Mesenchymal stem cell (in vitro differentiated cells and primary cell): Measurements from ENCODE around the gene MRPS27.

Source experiments
- DNase-seq: peaks from one replicate; pipeline ENCODE4 v3.0.0-alpha.2; 2013
- H2AFZ ChIP-seq: one replicate; pipeline ENCODE4 v1.6.1; 2013; ENCODE audit warnings: low read depth, mild to moderate bottlenecking, control low read depth, inconsistent platforms, low read length, moderate library complexity
- H2AK5ac ChIP-seq: 2 replicates; pipeline ENCODE4 v1.6.1; 2013; ENCODE audit warnings: low read length, moderate library complexity, mild to moderate bottlenecking, inconsistent platforms; ENCODE audit not compliant: severe bottlenecking
- H2BK120ac ChIP-seq: one replicate; pipeline ENCODE4 v1.6.1; 2013; ENCODE audit warnings: low read depth, mild to moderate bottlenecking, inconsistent platforms, low read length, moderate library complexity
- H2BK12ac ChIP-seq, 2 experiments: one replicate each; pipeline ENCODE4 v1.6.1; 2013; ENCODE audit warnings: inconsistent platforms in 2 of 2, low read length in 2 of 2, mild to moderate bottlenecking in 2 of 2, moderate library complexity in 2 of 2, control low read depth in 1 of 2
- H2BK15ac ChIP-seq: one replicate; pipeline ENCODE4 v1.6.1; 2013; ENCODE audit warnings: mild to moderate bottlenecking, low read depth, inconsistent platforms; ENCODE audit not compliant: poor library complexity, severe bottlenecking
- H2BK5ac ChIP-seq: 2 replicates; pipeline ENCODE4 v1.6.1; 2013; ENCODE audit warnings: low read depth, mild to moderate bottlenecking, low read length, control low read depth, inconsistent platforms; ENCODE audit not compliant: poor library complexity, severe bottlenecking
- H3K14ac ChIP-seq, 2 experiments: one replicate each; pipeline ENCODE4 v1.6.1; 2013; ENCODE audit warnings: inconsistent platforms in 2 of 2, low read length in 2 of 2, control low read depth in 1 of 2, mild to moderate bottlenecking in 1 of 2, moderate library complexity in 1 of 2
- H3K18ac ChIP-seq, 2 experiments: one replicate each; pipeline ENCODE4 v1.6.1; 2013; ENCODE audit warnings: inconsistent platforms in 2 of 2, low read length in 2 of 2, control low read depth in 1 of 2, low read depth in 1 of 2, mild to moderate bottlenecking in 1 of 2
- H3K23ac ChIP-seq, 2 experiments: one replicate each; pipeline ENCODE4 v1.6.1; 2013; ENCODE audit warnings: inconsistent platforms in 2 of 2, low read length in 2 of 2, mild to moderate bottlenecking in 2 of 2, moderate library complexity in 2 of 2, control low read depth in 1 of 2
- H3K27ac ChIP-seq: 2 replicates; pipeline ENCODE4 v1.5.1; 2013; ENCODE audit warnings: mild to moderate bottlenecking, moderate library complexity, low read length, control low read depth, inconsistent platforms; ENCODE audit not compliant: poor library complexity, severe bottlenecking
- H3K27me3 ChIP-seq, 2 experiments: 2 replicates each; pipeline versions ENCODE4 v1.6.1 to v1.7.0; 2013; ENCODE audit warnings: low read length in 2 of 2, mild to moderate bottlenecking in 2 of 2, moderate library complexity in 2 of 2, control low read depth in 1 of 2, inconsistent platforms in 1 of 2; ENCODE audit not compliant: control insufficient read depth in 1 of 2, insufficient read depth in 1 of 2
- H3K36me3 ChIP-seq, 2 experiments: 2 replicates each; pipeline versions ENCODE4 v1.6.1 to v1.7.0; 2013; ENCODE audit warnings: low read length in 2 of 2, control low read depth in 1 of 2, inconsistent platforms in 1 of 2, low read depth in 1 of 2, mild to moderate bottlenecking in 1 of 2; ENCODE audit not compliant: insufficient read depth in 2 of 2, control insufficient read depth in 1 of 2
- H3K4ac ChIP-seq, 2 experiments: one replicate each; pipeline ENCODE4 v1.6.1; 2013; ENCODE audit warnings: inconsistent platforms in 2 of 2, low read length in 2 of 2, mild to moderate bottlenecking in 2 of 2, moderate library complexity in 2 of 2, control low read depth in 1 of 2, low read depth in 1 of 2
- H3K4me1 ChIP-seq: 2 replicates; pipeline ENCODE4 v1.6.1; 2013; ENCODE audit warnings: low read depth, low read length, control low read depth; ENCODE audit not compliant: control insufficient read depth, insufficient read depth
- H3K4me2 ChIP-seq: 2 replicates; pipeline ENCODE4 v1.6.1; 2013; ENCODE audit warnings: low read length, mild to moderate bottlenecking, inconsistent platforms; ENCODE audit not compliant: poor library complexity, severe bottlenecking
- H3K4me3 ChIP-seq, 2 experiments: 2 replicates each; pipeline versions ENCODE4 v1.5.1 to v1.7.0; 2013; ENCODE audit warnings: low read length in 2 of 2, mild to moderate bottlenecking in 2 of 2, control low read depth in 1 of 2, low read depth in 1 of 2; ENCODE audit not compliant: insufficient read depth in 1 of 2
- H3K79me1 ChIP-seq: replicated peaks from 2 replicates; pipeline ENCODE4 v1.6.1; 2013; ENCODE audit warnings: mild to moderate bottlenecking, control low read depth, low read length, inconsistent platforms; ENCODE audit not compliant: poor library complexity, severe bottlenecking
- H3K9ac ChIP-seq: 2 replicates; pipeline ENCODE4 v1.7.0; 2013; ENCODE audit warnings: mild to moderate bottlenecking, low read length, moderate library complexity
- H3K9me3 ChIP-seq: 2 replicates; pipeline ENCODE4 v1.7.0; 2013; ENCODE audit warnings: mild to moderate bottlenecking, low read length; ENCODE audit not compliant: control insufficient read depth
- H4K8ac ChIP-seq: one replicate; pipeline ENCODE4 v1.6.1; 2013; ENCODE audit warnings: inconsistent platforms, mild to moderate bottlenecking, low read length, moderate library complexity
- H4K91ac ChIP-seq: one replicate; pipeline ENCODE4 v1.6.1; 2013; ENCODE audit warnings: mild to moderate bottlenecking, low read length, inconsistent platforms
- WGBS: methylation state at CpG from one replicate; pipeline ENCODE4 v1.1.7; 2013; ENCODE audit warnings: mixed read lengths; 5-methylcytosine and 5-hydroxymethylcytosine counted together

MRPS27 gene

DNA sequence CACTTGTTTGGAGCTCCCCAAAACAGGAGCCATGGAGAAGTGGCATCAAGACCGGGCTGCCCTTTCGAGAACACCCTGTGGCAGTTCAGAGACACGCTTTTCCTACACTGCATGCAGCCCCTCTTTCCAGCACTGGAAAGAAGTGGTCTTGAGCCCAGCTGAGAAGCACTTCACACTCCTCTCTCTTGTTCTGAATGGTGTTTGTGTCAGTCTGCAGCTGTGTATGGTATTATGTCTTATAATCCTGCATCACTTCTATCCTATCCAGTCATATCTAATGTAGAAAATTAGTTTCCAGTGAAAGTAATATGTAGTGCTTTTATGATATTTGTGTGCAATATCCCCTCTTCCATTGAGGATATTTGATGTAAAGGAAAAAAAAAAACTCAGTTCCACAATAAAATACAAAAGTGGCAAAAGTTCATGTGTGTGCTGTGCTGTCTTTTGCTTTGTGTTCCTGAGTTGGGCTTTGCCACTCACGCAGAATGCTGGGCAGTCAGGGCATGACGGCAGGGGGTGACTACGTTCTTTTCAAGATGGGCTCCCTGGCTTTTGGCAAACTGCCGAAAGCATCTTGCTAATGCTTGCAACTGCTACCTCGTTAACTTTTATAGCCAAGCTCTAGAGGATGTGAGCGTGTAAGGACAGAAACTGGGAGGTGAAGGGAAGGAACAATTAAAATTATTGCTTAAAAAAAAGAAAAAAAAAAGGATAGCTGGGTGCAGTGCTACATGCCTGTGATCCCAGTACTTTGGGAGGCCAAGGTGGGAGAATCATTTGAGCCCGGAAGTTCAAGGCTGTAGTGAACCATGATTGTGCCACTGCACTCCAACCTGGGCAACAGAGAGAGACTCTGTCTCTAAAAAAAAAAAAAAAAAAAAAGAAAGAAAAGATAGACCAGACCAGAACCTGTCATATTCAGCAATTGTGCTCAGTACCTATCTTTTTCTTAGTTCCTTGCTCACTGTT lies 110.6 kb downstream of the MRPS27 start:
- Histone ChIP-seq H2AK5ac (no peak overlapping the region), H3K9ac (no peak overlapping the region), H3K4ac (no peak overlapping the region), H3K4me3 (no peak overlapping the region), H3K18ac (no peak overlapping the region), H3K14ac (no peak overlapping the region), H2BK12ac (no peak overlapping the region), H2BK120ac (no peak overlapping the region), H3K4me1 (peaks cover 14% of the 10 kb centered on the region), H4K8ac (no peak overlapping the region), H3K36me3 (peaks cover 5 to 54% of the 10 kb centered on the region in 2 experiments), H3K27me3 (no peaks in the 10 kb centered on the region), H2AFZ (no peak overlapping the region), H3K4me2 (no peak overlapping the region), H3K79me1 (no peaks in the 10 kb centered on the region), H4K91ac (no peak overlapping the region), H3K9me3 (no peaks in the 10 kb centered on the region), H2BK5ac (no peak overlapping the region), H3K23ac (no peak overlapping the region), H3K27ac (peak overlapping the region; percentile 46), H2BK15ac (no peak overlapping the region)
- DNase-seq: no peak
- WGBS: 87% methylated on average over 10 of the region's 10 CpGs

DNA sequence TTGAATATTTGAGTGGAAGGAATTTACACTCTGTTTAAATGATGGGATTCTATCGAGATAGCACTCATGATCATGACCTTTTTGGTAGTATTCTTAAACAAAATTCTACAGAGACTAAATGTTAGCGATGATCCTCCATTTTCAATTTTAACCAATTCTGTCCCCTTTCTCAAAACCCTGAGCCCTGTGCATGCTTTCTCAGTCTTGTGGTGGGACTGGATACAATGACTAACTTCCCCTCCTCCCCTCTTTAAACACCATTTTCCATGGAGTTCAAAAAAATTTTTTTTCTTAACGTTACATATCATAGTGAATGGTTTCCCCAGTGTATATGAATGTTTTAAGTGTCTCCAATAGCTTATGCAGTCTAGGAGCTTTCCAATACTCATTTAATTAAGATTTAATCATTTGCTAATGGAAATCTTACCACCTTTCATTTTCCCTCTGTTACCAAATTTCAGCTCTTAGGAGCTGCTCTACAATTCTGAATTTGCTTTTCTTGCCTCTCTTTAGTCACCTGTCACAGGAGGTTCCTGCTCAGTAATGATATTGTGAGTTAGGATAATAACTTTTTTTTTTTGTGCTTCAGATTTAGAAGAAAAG lies 111.6 kb downstream of the MRPS27 start:
- Histone ChIP-seq H2BK120ac (no peak overlapping the region), H3K79me1 (peaks cover 4% of the 10 kb centered on the region), H3K14ac (no peak overlapping the region), H2AFZ (no peak overlapping the region), H3K9ac (no peak overlapping the region), H3K18ac (no peak overlapping the region), H3K27me3 (no peaks in the 10 kb centered on the region), H3K4ac (no peak overlapping the region), H2AK5ac (no peak overlapping the region), H3K4me3 (no peak overlapping the region), H3K27ac (no peak overlapping the region), H4K8ac (no peak overlapping the region), H2BK15ac (no peak overlapping the region), H2BK5ac (no peak overlapping the region), H3K23ac (no peak overlapping the region), H3K9me3 (no peaks in the 10 kb centered on the region), H3K36me3 (peaks cover 8 to 61% of the 10 kb centered on the region in 2 experiments), H3K4me2 (no peak overlapping the region), H3K4me1 (peaks cover 12% of the 10 kb centered on the region), H2BK12ac (no peak overlapping the region), H4K91ac (no peak overlapping the region)
- DNase-seq: no peak
- WGBS: 98% methylated on average over 2 of the region's 3 CpGs

DNA sequence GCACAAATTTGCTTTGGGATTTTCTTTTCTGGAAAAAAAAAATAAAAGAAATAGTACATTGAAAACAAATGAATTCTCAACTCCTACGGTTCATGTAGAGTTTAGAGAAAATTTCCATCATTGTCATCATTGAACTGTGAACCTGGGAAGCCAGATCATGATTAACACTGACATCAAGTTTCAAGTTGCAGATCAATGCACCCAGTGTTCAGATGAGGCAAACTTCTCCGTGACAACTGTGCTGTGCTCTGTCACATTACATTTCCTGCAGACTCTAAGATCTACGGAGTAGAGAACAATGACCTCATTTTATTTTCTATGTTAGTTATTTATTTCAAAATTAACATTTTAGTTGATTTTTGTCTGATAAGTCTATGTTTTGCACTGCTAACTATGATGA lies 113.0 kb downstream of the MRPS27 start:
- Histone ChIP-seq H2BK5ac (no peak overlapping the region), H3K4ac (no peak overlapping the region), H2BK15ac (no peak overlapping the region), H3K27me3 (no peaks in the 10 kb centered on the region), H3K4me1 (peaks cover 12% of the 10 kb centered on the region), H3K14ac (no peak overlapping the region), H2AFZ (no peak overlapping the region), H2BK120ac (no peak overlapping the region), H3K18ac (no peak overlapping the region), H3K79me1 (peaks cover 7% of the 10 kb centered on the region), H3K36me3 (peaks cover 11 to 75% of the 10 kb centered on the region in 2 experiments), H2AK5ac (no peak overlapping the region), H3K9ac (no peak overlapping the region), H2BK12ac (no peak overlapping the region), H3K9me3 (no peaks in the 10 kb centered on the region), H3K4me2 (no peak overlapping the region), H3K23ac (no peak overlapping the region), H4K8ac (no peak overlapping the region), H3K4me3 (no peak overlapping the region), H4K91ac (no peak overlapping the region), H3K27ac (no peak overlapping the region)
- no peak for DNase-seq
- WGBS: 100% methylated on average over 2 of the region's 3 CpGs

DNA sequence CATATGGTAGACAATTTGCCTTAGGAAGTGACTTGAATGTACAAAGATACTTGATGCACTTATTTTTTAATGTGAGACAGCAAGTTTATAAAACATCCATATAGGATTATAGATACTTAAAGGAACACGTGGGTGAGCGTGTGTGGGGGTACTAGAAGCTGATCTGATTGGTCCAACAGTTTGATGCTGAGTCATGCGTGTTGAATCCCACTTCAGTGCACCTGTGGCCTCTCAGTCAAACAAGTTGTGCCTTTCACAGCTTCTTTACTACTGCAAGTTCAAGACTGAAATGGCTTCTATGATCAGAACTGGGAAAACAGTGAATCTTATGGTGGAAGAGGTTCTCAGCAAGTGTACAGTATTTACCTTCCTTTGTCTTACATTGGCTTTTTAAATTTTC lies 113.9 kb downstream of the MRPS27 start:
- Histone ChIP-seq H3K9me3 (no peaks in the 10 kb centered on the region), H3K4me3 (no peak overlapping the region), H3K4me1 (peaks cover 12% of the 10 kb centered on the region), H3K18ac (no peak overlapping the region), H3K36me3 (peaks cover 11 to 84% of the 10 kb centered on the region in 2 experiments), H3K9ac (no peak overlapping the region), H3K4ac (no peak overlapping the region), H3K4me2 (no peak overlapping the region), H2BK12ac (no peak overlapping the region), H4K8ac (no peak overlapping the region), H2BK15ac (no peak overlapping the region), H3K23ac (no peak overlapping the region), H3K79me1 (peaks cover 7% of the 10 kb centered on the region), H2AFZ (no peak overlapping the region), H2BK5ac (no peak overlapping the region), H3K27ac (no peak overlapping the region), H3K14ac (no peak overlapping the region), H2AK5ac (no peak overlapping the region), H2BK120ac (no peak overlapping the region), H3K27me3 (no peaks in the 10 kb centered on the region), H4K91ac (no peak overlapping the region)
- DNase-seq: no peak
- 100% methylated on average over 3 of the region's 3 CpGs for WGBS
